Panc1 (cell line): Measurements from ENCODE around the gene SEPTIN1. TPM values are rescaled to one million over a fixed set of nuclear protein-coding genes. Genes with fewer than 3 reads are reported as not detected.
A peak's percentile ranks its signal among the peaks of the same experiment; 100 is the strongest.

Experiments
- ATAC-seq: fragments of 200-7000 bp; cut with Tn5 transposase; 2 replicates; pipeline ENCODE4 v1.9.1; 2020; ENCODE audit warnings: mild to moderate bottlenecking, moderate library complexity
- BruUV-seq: library from RNA; stranded (reverse); fragments of 400-500 nt; replicated peaks from 2 replicates; lab custom pipeline; 2021; lab: Mats Ljungman, UMichigan
- CTCF ChIA-PET: fragments of 300-600 bp; sonication (Branson Sonifier 250); formaldehyde crosslinking; loops from one replicate; lab custom pipeline; 2022; ENCODE audit warnings: antibody characterized with exemption; lab: Charles Lee
- POLR2A ChIA-PET: fragments of 300-600 bp; sonication (Branson Sonifier 250); formaldehyde crosslinking; loops from one replicate; lab custom pipeline; 2022; ENCODE audit warnings: antibody characterized with exemption; lab: Charles Lee
- DNase-seq: peaks from one replicate; pipeline ENCODE4 v3.0.0-alpha.2; 2010; ENCODE audit warnings: low read depth, low spot score
- H3K27ac ChIP-seq: 2 replicates; pipeline ENCODE4 v1.5.1; 2011; ENCODE audit warnings: mild to moderate bottlenecking, low read length, inconsistent platforms
- H3K27me3 ChIP-seq: fragments of 200-500 bp; sonication (Bioruptor generic); 2 replicates; pipeline ENCODE4 v1.6.0; 2014; ENCODE audit warnings: low read length, inconsistent platforms; ENCODE audit not compliant: control insufficient read depth, insufficient read depth
- H3K36me3 ChIP-seq: fragments of 200-500 bp; sonication (Bioruptor generic); 2 replicates; pipeline ENCODE4 v1.5.1; 2014; ENCODE audit warnings: inconsistent platforms, mild to moderate bottlenecking, low read length, moderate library complexity; ENCODE audit not compliant: control insufficient read depth, insufficient read depth
- H3K4me1 ChIP-seq: 2 replicates; pipeline ENCODE4 v1.5.1; 2011; ENCODE audit warnings: inconsistent platforms, mild to moderate bottlenecking, low read length, moderate library complexity; ENCODE audit not compliant: control insufficient read depth, insufficient read depth
- H3K4me3 ChIP-seq, 2 experiments: 2 replicates each; pipeline ENCODE4 v1.5.1; 2011 to 2012; ENCODE audit warnings: low read depth in 2 of 2, low read length in 2 of 2, mild to moderate bottlenecking in 2 of 2, inconsistent platforms in 1 of 2, moderate library complexity in 1 of 2
- H3K9me3 ChIP-seq: fragments of 200-500 bp; sonication (Bioruptor generic); 2 replicates; pipeline ENCODE4 v1.5.1; 2014; ENCODE audit warnings: low read depth, mild to moderate bottlenecking, inconsistent platforms, low read length, moderate library complexity; ENCODE audit not compliant: control insufficient read depth, insufficient read depth
- POLR2AphosphoS5 ChIP-seq: IDR thresholded peaks from 2 replicates; pipeline ENCODE4 v1.6.1; 2012; ENCODE audit warnings: mild to moderate bottlenecking, low read depth, low read length, moderate library complexity
- SIN3A ChIP-seq: IDR thresholded peaks from 2 replicates; pipeline ENCODE4 v1.6.1; 2012; ENCODE audit warnings: low read depth, mild to moderate bottlenecking, low read length, moderate library complexity, borderline replicate concordance; ENCODE audit not compliant: insufficient read depth
- TCF7L2 ChIP-seq: IDR thresholded peaks from 2 replicates; pipeline ENCODE4 v1.6.1; 2011; ENCODE audit warnings: mild to moderate bottlenecking, low read depth, low read length, inconsistent platforms
- in situ Hi-C: cut with HindIII; loops from 2 replicates; pipeline ENCODE4 v1.10.0; 2016; ENCODE audit warnings: low sequenced_read_pairs, low pct_unique_long_range_greater_than_20kb
- intact Hi-C: fragments of 100-400 bp; cut with micrococcal nuclease; formaldehyde crosslinking; loops from one replicate; pipeline ENCODE4 v1.10.0; 2022; ENCODE audit not compliant: unreplicated experiment
- total RNA-seq: library from RNA; stranded (reverse); gene quantifications from one replicate; pipeline ENCODE4 v1.2.1, GENCODE V29; 2021; ENCODE audit not compliant: unreplicated experiment
- TF ChIP-seq, protein P1 (sequence below): fragments of 450-650 bp; IDR thresholded peaks from 2 replicates; pipeline ENCODE4 v1.5.1; 2017; ENCODE audit warnings: mild to moderate bottlenecking
- TF ChIP-seq, protein P2 (sequence below), 2 experiments: IDR thresholded peaks; 2 replicates each; pipeline ENCODE4 v1.6.1; 2011 to 2012; ENCODE audit warnings: low read depth in 2 of 2, control low read depth in 1 of 2, low read length in 1 of 2, mild to moderate bottlenecking in 1 of 2, moderate library complexity in 1 of 2; ENCODE audit not compliant: insufficient read depth in 1 of 2

The SEPTIN1 gene
- total RNA-seq, 1 experiment from 2014 or later = 1.7 TPM

DNA sequence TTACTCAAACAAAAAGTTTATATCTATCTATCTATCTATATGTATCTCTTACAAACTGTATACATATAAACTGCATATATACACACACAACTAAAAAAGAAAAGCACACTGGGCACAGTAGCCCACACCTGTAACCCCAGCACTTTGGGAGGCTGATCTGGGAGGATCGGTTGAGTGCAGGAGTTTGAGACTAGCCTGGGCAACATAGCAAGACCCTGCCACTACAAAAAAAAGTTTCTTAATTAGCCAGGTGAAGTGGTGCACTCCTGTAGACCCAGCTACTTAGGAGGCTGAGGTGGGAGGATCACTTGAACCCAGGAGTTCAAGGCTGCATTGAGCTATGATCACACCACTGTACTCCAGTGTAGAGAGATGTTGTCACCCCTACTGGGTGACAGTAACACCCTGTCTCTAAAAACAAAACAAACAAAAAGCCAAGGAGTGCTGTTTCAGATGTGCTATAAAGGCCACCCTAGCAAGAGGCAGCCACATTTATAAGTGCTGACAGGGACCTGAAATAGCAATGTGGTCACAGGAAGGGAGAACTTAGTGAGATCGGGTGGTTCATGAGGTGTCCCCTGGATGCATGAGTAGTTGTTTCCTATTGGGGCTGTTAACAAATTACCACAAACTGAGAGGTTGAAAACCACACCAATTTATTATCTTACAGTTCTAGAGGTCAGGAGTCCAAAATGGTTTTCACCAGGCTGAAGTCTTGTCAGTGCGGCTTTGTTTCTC lies 32.1 kb downstream of the SEPTIN1 start:
- TF ChIP-seq SIN3A (no peak), POLR2AphosphoS5 (peak; percentile 27; the same call in 1 of the 2 replicates), TCF7L2 (no peak)
- TF ChIP-seq, protein P1, sequence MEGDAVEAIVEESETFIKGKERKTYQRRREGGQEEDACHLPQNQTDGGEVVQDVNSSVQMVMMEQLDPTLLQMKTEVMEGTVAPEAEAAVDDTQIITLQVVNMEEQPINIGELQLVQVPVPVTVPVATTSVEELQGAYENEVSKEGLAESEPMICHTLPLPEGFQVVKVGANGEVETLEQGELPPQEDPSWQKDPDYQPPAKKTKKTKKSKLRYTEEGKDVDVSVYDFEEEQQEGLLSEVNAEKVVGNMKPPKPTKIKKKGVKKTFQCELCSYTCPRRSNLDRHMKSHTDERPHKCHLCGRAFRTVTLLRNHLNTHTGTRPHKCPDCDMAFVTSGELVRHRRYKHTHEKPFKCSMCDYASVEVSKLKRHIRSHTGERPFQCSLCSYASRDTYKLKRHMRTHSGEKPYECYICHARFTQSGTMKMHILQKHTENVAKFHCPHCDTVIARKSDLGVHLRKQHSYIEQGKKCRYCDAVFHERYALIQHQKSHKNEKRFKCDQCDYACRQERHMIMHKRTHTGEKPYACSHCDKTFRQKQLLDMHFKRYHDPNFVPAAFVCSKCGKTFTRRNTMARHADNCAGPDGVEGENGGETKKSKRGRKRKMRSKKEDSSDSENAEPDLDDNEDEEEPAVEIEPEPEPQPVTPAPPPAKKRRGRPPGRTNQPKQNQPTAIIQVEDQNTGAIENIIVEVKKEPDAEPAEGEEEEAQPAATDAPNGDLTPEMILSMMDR = no peak
- TF ChIP-seq, protein P2, sequence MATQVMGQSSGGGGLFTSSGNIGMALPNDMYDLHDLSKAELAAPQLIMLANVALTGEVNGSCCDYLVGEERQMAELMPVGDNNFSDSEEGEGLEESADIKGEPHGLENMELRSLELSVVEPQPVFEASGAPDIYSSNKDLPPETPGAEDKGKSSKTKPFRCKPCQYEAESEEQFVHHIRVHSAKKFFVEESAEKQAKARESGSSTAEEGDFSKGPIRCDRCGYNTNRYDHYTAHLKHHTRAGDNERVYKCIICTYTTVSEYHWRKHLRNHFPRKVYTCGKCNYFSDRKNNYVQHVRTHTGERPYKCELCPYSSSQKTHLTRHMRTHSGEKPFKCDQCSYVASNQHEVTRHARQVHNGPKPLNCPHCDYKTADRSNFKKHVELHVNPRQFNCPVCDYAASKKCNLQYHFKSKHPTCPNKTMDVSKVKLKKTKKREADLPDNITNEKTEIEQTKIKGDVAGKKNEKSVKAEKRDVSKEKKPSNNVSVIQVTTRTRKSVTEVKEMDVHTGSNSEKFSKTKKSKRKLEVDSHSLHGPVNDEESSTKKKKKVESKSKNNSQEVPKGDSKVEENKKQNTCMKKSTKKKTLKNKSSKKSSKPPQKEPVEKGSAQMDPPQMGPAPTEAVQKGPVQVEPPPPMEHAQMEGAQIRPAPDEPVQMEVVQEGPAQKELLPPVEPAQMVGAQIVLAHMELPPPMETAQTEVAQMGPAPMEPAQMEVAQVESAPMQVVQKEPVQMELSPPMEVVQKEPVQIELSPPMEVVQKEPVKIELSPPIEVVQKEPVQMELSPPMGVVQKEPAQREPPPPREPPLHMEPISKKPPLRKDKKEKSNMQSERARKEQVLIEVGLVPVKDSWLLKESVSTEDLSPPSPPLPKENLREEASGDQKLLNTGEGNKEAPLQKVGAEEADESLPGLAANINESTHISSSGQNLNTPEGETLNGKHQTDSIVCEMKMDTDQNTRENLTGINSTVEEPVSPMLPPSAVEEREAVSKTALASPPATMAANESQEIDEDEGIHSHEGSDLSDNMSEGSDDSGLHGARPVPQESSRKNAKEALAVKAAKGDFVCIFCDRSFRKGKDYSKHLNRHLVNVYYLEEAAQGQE (IDR thresholded peaks at IDR 0.05; ENCODE audit: insufficient read depth in 1 of 2, low read depth in 2 of 2, low read length in 1 of 2) = no peak
- intact Hi-C loops = no loop called here
- H3K4me1 ChIP-seq = peaks cover 28% of the 10 kb centered on the region
- no peak overlapping the region for H3K27ac ChIP-seq
- ChIA-PET CTCF (no interaction called here), POLR2A (interaction anchor here (0.5 to 0.6 kb wide), 2 partner anchors 15 kb away, joined by 3 to 9 read pairs; no protein-coding TSS in a partner anchor)
- no peaks in the 10 kb centered on the region for H3K27me3 ChIP-seq
- DNase-seq (no peak), ATAC-seq (no peak)
- H3K36me3 ChIP-seq = peaks cover 5% of the 10 kb centered on the region
- H3K9me3 ChIP-seq = no peaks in the 10 kb centered on the region
- no TSS peak for BruUV-seq
- no peak overlapping the region for H3K4me3 ChIP-seq
- in situ Hi-C loops = no loop called here

DNA sequence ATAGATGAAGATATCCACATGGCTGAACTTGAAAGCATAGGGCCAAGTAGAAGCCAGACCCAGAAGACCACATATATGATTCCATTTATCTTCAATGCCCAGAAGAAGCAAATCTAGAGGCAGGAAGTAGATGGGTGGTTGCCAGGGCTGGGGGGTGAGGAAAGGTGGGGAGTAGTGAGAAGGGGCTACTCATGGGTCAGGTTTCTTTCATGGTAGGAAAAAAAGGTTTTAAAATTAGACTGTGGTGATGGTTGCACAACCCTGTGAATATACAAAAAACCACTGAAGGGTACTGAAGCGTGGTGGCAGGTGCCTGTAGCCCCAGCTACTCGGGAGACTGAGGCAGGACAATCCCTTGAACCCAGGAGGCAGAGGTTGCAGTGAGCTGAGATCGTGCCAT lies 32.7 kb downstream of the SEPTIN1 start:
- H3K27me3 ChIP-seq = no peaks in the 10 kb centered on the region
- peaks cover 28% of the 10 kb centered on the region for H3K4me1 ChIP-seq
- no peak for ATAC-seq
- DNase-seq = no peak
- no peak for TF ChIP-seq SIN3A
- no peak overlapping the region for H3K4me3 ChIP-seq
- no peak overlapping the region for H3K27ac ChIP-seq
- POLR2A ChIA-PET = interaction anchor here (0.6 kb wide), 2 partner anchors 15 to 68 kb away, joined by 3 to 9 read pairs; no protein-coding TSS in a partner anchor
- CTCF ChIA-PET = no interaction called here
- H3K36me3 ChIP-seq = peaks cover 5% of the 10 kb centered on the region
- in situ Hi-C loops (no loop called here), intact Hi-C loops (no loop called here)
- no peaks in the 10 kb centered on the region for H3K9me3 ChIP-seq
- BruUV-seq = no TSS peak

DNA sequence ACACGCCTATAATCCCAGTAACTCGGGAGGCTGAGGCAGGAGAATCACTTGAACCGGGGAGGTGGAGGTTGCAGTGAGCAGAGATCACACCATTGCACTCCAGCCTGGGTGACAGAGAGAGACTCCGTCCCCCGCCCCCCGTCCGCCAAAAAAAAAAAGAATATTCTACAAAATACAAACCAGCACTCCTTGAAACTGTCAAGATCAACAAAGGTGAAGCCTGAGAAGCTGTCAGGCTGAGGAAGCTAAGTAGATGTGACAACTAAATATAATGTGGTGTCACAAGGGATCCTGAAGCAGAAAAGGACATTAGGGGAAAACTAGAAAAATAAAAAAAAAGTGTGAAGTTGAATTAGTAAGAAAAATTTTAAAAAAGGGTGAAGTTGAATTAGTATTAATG lies 33.4 kb downstream of the SEPTIN1 start:
- Histone ChIP-seq H3K4me1 (peaks cover 24% of the 10 kb centered on the region), H3K27ac (no peak overlapping the region), H3K9me3 (no peaks in the 10 kb centered on the region), H3K4me3 (no peak overlapping the region), H3K27me3 (no peaks in the 10 kb centered on the region), H3K36me3 (peaks cover 5% of the 10 kb centered on the region; the same call in 1 of the 2 replicates)
- ChIA-PET POLR2A (interaction anchor here (0.6 to 0.9 kb wide), 2 partner anchors 20 to 69 kb away, joined by 3 to 5 read pairs; no protein-coding TSS in a partner anchor), CTCF (interaction anchor here (0.6 kb wide), 1 partner anchor 51 kb away, joined by 4 read pairs; no protein-coding TSS in a partner anchor)
- no peak for ATAC-seq
- BruUV-seq = no TSS peak
- TF ChIP-seq SIN3A (no peak), TCF7L2 (no peak), POLR2AphosphoS5 (no peak)
- TF ChIP-seq, protein P1 = no peak
- TF ChIP-seq, protein P2 (IDR thresholded peaks at IDR 0.05; ENCODE audit: insufficient read depth in 1 of 2, low read depth in 2 of 2, low read length in 1 of 2) = no peak
- no peak for DNase-seq
- intact Hi-C loops (no loop called here), in situ Hi-C loops (no loop called here)
